ENCODE results near the gene QKI.

The QKI gene

DNA sequence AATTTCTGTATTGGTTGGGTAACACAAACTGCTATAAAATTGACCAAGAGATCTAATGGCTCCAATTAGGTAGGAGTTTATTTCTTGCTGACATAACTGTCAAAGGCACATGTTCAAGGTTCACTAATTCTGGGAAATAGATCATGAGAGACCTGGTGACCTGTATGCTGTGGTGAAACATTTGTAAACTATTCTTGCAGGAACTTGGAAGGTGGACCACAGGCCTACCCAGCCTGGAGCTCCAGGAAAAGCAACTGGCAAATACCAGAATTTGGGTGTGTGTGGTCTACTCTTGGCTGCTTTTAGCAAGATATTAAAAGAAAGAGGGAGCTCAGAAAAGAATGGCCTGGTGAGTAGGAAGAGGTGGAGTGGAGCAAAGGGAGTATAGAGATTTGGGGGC is 184.6 kb downstream of the QKI start:
- Histone ChIP-seq H3K27me3 (ENCODE audit: insufficient read depth, low read length, poor library complexity, severe bottlenecking) (no peaks in the 10 kb centered on the region), H3K36me3 (ENCODE audit: insufficient read depth, low read length) (no peaks in the 10 kb centered on the region), H3K4me1 (ENCODE audit: insufficient read depth, low read length, poor library complexity, severe bottlenecking) (no peaks in the 10 kb centered on the region), H3K79me2 (ENCODE audit: insufficient read depth, low read length) (no peaks in the 10 kb centered on the region), H3K9ac (ENCODE audit: low read depth, low read length, poor library complexity, severe bottlenecking) (no peak overlapping the region), H2AFZ (ENCODE audit: low read length) (no peak overlapping the region), H3K4me3 (ENCODE audit: low read length, poor library complexity, severe bottlenecking) (no peak overlapping the region), H3F3A (ENCODE audit: low read depth) (no peaks in the 10 kb centered on the region), H3K9me2 (replicated peaks; ENCODE audit: low read depth, low read length) (no peaks in the 10 kb centered on the region), H3K9me3 (ENCODE audit: insufficient read depth, low read depth, low read length) (no peaks in the 10 kb centered on the region), H4K20me1 (ENCODE audit: insufficient read depth, low read length, poor library complexity, severe bottlenecking) (no peaks in the 10 kb centered on the region), H3K4me2 (ENCODE audit: low read depth, low read length, poor library complexity, severe bottlenecking) (no peak overlapping the region)
- TF ChIP-seq EZH2phosphoT487 (IDR thresholded peaks at IDR 0.05; ENCODE audit: borderline replicate concordance): no peak
- TF ChIP-seq, protein P1, sequence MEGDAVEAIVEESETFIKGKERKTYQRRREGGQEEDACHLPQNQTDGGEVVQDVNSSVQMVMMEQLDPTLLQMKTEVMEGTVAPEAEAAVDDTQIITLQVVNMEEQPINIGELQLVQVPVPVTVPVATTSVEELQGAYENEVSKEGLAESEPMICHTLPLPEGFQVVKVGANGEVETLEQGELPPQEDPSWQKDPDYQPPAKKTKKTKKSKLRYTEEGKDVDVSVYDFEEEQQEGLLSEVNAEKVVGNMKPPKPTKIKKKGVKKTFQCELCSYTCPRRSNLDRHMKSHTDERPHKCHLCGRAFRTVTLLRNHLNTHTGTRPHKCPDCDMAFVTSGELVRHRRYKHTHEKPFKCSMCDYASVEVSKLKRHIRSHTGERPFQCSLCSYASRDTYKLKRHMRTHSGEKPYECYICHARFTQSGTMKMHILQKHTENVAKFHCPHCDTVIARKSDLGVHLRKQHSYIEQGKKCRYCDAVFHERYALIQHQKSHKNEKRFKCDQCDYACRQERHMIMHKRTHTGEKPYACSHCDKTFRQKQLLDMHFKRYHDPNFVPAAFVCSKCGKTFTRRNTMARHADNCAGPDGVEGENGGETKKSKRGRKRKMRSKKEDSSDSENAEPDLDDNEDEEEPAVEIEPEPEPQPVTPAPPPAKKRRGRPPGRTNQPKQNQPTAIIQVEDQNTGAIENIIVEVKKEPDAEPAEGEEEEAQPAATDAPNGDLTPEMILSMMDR (conservative IDR thresholded peaks at IDR 0.05; ENCODE audit: low read length): no peak

GRCh38 chr6:163599684-163600083 is 185.2 kb downstream of the QKI start:
- no peak overlapping the region for H2AFZ ChIP-seq (ENCODE audit: low read length)

DNA sequence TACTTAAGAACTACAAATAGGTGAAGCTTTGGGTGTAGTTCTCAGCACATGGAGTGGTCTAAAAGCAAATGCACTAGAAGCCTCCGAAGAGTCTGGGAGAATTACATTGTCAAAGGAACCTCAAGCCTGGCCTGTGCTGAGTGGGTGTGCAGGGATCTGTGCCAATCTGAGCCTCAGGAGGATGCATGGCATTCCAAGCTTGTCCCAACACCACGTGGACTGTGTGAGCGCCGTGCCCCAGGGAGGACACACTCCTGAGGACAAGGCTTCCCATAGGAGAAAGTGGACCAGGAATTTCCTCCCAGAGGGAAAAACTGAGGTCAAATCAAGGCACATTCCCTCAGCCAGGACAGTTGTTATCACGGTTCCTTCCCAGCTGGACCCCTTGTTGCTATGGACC is 185.8 kb downstream of the QKI start:
- Histone ChIP-seq H3K79me2 (ENCODE audit: insufficient read depth, low read length) (no peaks in the 10 kb centered on the region), H3K4me3 (ENCODE audit: low read length, poor library complexity, severe bottlenecking) (no peak overlapping the region), H3K4me1 (ENCODE audit: insufficient read depth, low read length, poor library complexity, severe bottlenecking) (no peaks in the 10 kb centered on the region), H2AFZ (ENCODE audit: low read length) (no peak overlapping the region), H3F3A (ENCODE audit: low read depth) (no peaks in the 10 kb centered on the region), H4K20me1 (ENCODE audit: insufficient read depth, low read length, poor library complexity, severe bottlenecking) (no peaks in the 10 kb centered on the region), H3K4me2 (ENCODE audit: low read depth, low read length, poor library complexity, severe bottlenecking) (no peak overlapping the region), H3K9ac (ENCODE audit: low read depth, low read length, poor library complexity, severe bottlenecking) (no peak overlapping the region), H3K27me3 (ENCODE audit: insufficient read depth, low read length, poor library complexity, severe bottlenecking) (no peaks in the 10 kb centered on the region), H3K9me3 (ENCODE audit: insufficient read depth, low read depth, low read length) (no peaks in the 10 kb centered on the region), H3K9me2 (replicated peaks; ENCODE audit: low read depth, low read length) (no peaks in the 10 kb centered on the region), H3K36me3 (ENCODE audit: insufficient read depth, low read length) (no peaks in the 10 kb centered on the region)
- no peak for TF ChIP-seq EZH2phosphoT487 (IDR thresholded peaks at IDR 0.05; ENCODE audit: borderline replicate concordance)
- TF ChIP-seq, protein P1 (conservative IDR thresholded peaks at IDR 0.05; ENCODE audit: low read length): no peak

More at GRCh38 chr6:163599684-163600083, 185.2 kb downstream of the QKI start:
- no peaks in the 10 kb centered on the region for H3K36me3 ChIP-seq (ENCODE audit: insufficient read depth, low read length)
- no peaks in the 10 kb centered on the region for H3K9me2 ChIP-seq (replicated peaks; ENCODE audit: low read depth, low read length)
- no peaks in the 10 kb centered on the region for H3K27me3 ChIP-seq (ENCODE audit: insufficient read depth, low read length, poor library complexity, severe bottlenecking)
- H3K4me3 ChIP-seq (ENCODE audit: low read length, poor library complexity, severe bottlenecking): no peak overlapping the region
- no peak overlapping the region for H3K4me2 ChIP-seq (ENCODE audit: low read depth, low read length, poor library complexity, severe bottlenecking)
- no peaks in the 10 kb centered on the region for H3K9me3 ChIP-seq (ENCODE audit: insufficient read depth, low read depth, low read length)
- H4K20me1 ChIP-seq (ENCODE audit: insufficient read depth, low read length, poor library complexity, severe bottlenecking): no peaks in the 10 kb centered on the region
- no peaks in the 10 kb centered on the region for H3F3A ChIP-seq (ENCODE audit: low read depth)
- H3K9ac ChIP-seq (ENCODE audit: low read depth, low read length, poor library complexity, severe bottlenecking): no peak overlapping the region
- no peaks in the 10 kb centered on the region for H3K79me2 ChIP-seq (ENCODE audit: insufficient read depth, low read length)
- TF ChIP-seq, protein P1 (conservative IDR thresholded peaks at IDR 0.05; ENCODE audit: low read length): no peak
- no peak for TF ChIP-seq EZH2phosphoT487 (IDR thresholded peaks at IDR 0.05; ENCODE audit: borderline replicate concordance)
- no peaks in the 10 kb centered on the region for H3K4me1 ChIP-seq (ENCODE audit: insufficient read depth, low read length, poor library complexity, severe bottlenecking)
